GM12874 (cell line): Measurements from ENCODE around the gene NAGPA.

ENCODE experiments used
- TF ChIP-seq, protein P1 (sequence below): IDR thresholded peaks from 2 replicates; pipeline ENCODE4 v1.5.1; 2011; ENCODE audit warnings: low read depth, mild to moderate bottlenecking, control low read depth, low read length, moderate library complexity; ENCODE audit not compliant: insufficient read depth

NAGPA gene

DNA sequence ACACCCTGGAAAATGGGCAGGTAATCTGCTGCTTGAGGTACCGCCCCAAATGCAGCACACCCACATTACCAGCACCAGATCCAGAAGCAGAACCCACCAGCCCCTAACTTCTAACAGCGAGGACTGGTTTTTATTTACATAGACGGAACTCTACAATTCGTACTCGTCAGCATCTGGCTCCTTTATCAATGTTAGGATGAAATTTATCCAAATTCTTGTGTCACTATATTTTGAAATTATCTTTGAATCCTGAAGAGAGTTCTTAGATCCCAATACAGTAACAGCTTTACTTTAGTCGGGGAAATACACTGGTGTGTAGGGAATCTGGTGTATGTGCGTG is 37.6 kb upstream of the NAGPA start:
- TF ChIP-seq, protein P1, sequence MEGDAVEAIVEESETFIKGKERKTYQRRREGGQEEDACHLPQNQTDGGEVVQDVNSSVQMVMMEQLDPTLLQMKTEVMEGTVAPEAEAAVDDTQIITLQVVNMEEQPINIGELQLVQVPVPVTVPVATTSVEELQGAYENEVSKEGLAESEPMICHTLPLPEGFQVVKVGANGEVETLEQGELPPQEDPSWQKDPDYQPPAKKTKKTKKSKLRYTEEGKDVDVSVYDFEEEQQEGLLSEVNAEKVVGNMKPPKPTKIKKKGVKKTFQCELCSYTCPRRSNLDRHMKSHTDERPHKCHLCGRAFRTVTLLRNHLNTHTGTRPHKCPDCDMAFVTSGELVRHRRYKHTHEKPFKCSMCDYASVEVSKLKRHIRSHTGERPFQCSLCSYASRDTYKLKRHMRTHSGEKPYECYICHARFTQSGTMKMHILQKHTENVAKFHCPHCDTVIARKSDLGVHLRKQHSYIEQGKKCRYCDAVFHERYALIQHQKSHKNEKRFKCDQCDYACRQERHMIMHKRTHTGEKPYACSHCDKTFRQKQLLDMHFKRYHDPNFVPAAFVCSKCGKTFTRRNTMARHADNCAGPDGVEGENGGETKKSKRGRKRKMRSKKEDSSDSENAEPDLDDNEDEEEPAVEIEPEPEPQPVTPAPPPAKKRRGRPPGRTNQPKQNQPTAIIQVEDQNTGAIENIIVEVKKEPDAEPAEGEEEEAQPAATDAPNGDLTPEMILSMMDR: no peak

GRCh38 chr16:5070431-5071186 is 36.9 kb upstream of the NAGPA start:
- TF ChIP-seq, protein P1: no peak

- TF ChIP-seq, protein P1: no peak
These were observed 36.1 kb upstream of the NAGPA start for GRCh38 chr16:5069854-5070253.

DNA sequence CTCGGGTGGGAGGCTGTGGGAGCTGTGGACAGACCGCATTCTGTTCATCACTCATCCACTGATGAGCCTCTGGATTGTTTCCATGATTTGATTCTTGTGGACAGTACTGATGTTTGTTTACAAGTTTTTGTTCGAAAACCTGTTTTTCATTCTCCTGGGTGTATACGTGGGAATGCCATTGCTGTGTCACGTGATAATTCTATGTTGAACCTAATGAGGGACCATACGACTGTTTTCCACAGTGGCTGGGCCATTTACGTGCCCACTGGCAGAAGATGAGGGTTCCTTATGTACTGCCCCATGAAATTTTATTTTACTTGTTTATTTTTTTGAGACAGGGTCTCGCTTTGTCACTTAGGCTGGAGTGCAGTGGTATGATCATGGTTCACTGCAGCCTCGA is 35.3 kb upstream of the NAGPA start:
- TF ChIP-seq, protein P1: no peak

DNA sequence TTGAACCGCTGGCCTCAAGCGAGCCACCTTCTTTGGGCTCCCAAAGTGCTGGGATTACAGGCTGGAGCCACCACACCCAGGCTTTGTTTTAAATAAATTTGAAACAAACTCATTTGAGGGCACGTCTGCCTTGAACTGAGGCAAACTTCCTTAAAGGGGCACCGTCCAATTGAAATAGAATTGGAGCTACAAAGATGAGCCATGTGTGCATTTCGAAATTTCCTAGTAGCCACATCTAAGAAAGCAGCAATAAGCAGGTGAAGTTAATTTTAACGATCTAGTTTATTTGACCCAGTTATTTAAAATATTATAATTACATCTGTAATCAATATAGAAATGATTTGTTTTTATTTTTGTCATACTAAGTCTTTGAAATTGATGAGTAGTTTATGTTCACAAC is 32.8 kb upstream of the NAGPA start:
- TF ChIP-seq, protein P1: no peak

GRCh38 chr16:5065813-5066212 is 32.1 kb upstream of the NAGPA start, which contains the start of gene C16orf89:
TSS of gene C16orf89 (minus strand) at chr16:5065956. CDS start at chr16:5065908, 48 bp downstream.
- TF ChIP-seq, protein P1: no peak

DNA sequence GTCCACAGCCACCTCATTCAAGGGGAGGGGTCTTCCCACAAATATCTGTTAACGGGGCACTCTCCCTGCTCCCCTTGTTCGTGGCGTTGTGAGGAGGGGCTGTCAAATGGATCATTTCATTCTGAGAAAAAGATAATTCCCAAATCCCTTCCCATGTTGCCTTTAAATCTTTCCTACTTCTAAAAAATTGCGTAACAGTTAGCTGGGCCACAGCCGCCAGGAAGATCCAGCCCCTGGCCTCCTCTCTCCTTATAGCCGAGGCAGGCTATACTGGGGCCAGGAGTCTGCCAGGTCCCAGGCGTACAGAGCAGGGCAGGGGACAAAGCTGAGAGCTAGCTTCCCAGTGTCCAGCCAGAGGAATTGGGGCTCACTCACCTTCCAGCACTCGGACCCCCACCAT is 31.6 kb upstream of the NAGPA start:
- TF ChIP-seq, protein P1: no peak
